Stomach (tissue), 4 donors: Measurements from ENCODE around the gene ITGAL.

Experiments used
- EP300 ChIP-seq: sonication (generic); formaldehyde crosslinking; IDR thresholded peaks from one replicate; pipeline ENCODE4 v1.6.1; 2017; ENCODE audit warnings: antibody characterized with exemption
- POLR2A ChIP-seq, 4 donors: fragments of 450-650 bp; IDR thresholded peaks; one replicate each; pipeline ENCODE4 v1.6.1; 2016; ENCODE audit warnings: antibody characterized with exemption in 4 of 4, control low read depth in 2 of 4, mild to moderate bottlenecking in 1 of 4, moderate library complexity in 1 of 4
- POLR2AphosphoS5 ChIP-seq, 3 donors: sonication (generic); formaldehyde crosslinking; IDR thresholded peaks; one replicate each; pipeline ENCODE4 v1.6.1; 2016; ENCODE audit warnings: antibody characterized with exemption in 3 of 3
- TF ChIP-seq, protein P1 (sequence below), 7 experiments: fragments of 450-650 bp in 4 of 7; fragments of 200-600 bp in 3 of 7; sonication (generic) in 3 of 7; IDR thresholded peaks; one replicate each; pipeline ENCODE4 v1.5.1; 2016 to 2019; ENCODE audit warnings: antibody characterized with exemption in 7 of 7, control low read depth in 2 of 7, mild to moderate bottlenecking in 1 of 7

DNA sequence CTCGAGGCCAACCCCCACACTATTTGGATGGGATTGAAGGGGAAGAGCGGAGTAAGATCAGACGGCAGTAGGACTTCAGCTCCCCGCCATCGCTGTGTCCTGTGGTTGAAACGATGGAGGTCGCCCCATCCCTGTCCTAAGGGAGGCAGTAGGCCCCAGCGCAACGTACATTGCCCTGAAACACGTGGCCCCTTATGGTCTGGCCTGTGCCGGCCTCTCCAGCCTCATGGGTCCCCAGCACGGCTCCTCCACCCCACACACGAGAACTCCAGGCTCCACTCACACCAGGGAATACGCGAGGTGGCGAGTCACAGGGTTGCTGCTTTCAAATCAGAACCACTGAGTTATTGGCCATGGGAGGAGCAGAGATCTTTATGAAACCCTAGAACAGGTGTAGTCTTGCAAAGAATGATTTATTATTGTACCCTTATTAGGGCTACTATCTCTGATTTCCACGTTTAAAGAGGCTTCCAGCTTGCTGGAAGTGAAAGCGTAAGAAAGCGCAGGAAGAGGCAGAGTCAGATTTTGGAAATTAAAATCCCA lies 42.0 kb upstream of the ITGAL start:
- TF ChIP-seq, protein P1, sequence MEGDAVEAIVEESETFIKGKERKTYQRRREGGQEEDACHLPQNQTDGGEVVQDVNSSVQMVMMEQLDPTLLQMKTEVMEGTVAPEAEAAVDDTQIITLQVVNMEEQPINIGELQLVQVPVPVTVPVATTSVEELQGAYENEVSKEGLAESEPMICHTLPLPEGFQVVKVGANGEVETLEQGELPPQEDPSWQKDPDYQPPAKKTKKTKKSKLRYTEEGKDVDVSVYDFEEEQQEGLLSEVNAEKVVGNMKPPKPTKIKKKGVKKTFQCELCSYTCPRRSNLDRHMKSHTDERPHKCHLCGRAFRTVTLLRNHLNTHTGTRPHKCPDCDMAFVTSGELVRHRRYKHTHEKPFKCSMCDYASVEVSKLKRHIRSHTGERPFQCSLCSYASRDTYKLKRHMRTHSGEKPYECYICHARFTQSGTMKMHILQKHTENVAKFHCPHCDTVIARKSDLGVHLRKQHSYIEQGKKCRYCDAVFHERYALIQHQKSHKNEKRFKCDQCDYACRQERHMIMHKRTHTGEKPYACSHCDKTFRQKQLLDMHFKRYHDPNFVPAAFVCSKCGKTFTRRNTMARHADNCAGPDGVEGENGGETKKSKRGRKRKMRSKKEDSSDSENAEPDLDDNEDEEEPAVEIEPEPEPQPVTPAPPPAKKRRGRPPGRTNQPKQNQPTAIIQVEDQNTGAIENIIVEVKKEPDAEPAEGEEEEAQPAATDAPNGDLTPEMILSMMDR (IDR thresholded peaks at IDR 0.05) = peak in 2 of 7 experiments; percentile 4 to 45
- TF ChIP-seq POLR2AphosphoS5 (IDR thresholded peaks at IDR 0.05) (no peak), POLR2A (IDR thresholded peaks at IDR 0.05) (no peak), EP300 (no peak)
